MM.1S (cell line): ENCODE results near the gene CKS2.

Experiments
- CTCF ChIP-seq: fragments of 300-600 bp; sonication (generic); IDR thresholded peaks from 2 replicates; pipeline ENCODE4 v1.5.1; 2016; ENCODE audit warnings: antibody characterized with exemption, low read length, mixed read lengths
- EZH2phosphoT487 ChIP-seq: fragments of 300-600 bp; sonication (generic); IDR thresholded peaks from 2 replicates; pipeline ENCODE4 v1.6.1; 2018; ENCODE audit warnings: antibody characterized with exemption, low read length

GRCh38 chr9:89357331-89358197 lies 46.6 kb downstream of the CKS2 start:
- no peak for TF ChIP-seq CTCF
- no peak for TF ChIP-seq EZH2phosphoT487
